Measurements from ENCODE around the gene NOD1. TPM values are rescaled to one million over a fixed set of nuclear protein-coding genes. Genes with fewer than 3 reads are reported as not detected.
A peak's percentile ranks its signal among the peaks of the same experiment; 100 is the strongest.
"Not testable (repeated sequence)": the region's sequence is repeated elsewhere in the genome, so short reads cannot be mapped to it uniquely, and the experiment has no call there.

NOD1 gene
- 4.3 TPM for total RNA-seq
- polyA plus RNA-seq, result 13.6 TPM
- long read RNA-seq, donor 1, result 0 reads
- long read RNA-seq, donor 2, result 0 reads
- long read RNA-seq, donor 3, result 0 reads
- long read RNA-seq, donor 4, result 0 reads
- long read RNA-seq, donor 5, partial matches to known transcripts, result 0 of 1 reads
- long read RNA-seq, donor 5, other reads (novel, unspliced or antisense), result 0 of 1 reads
- long read RNA-seq, donor 6, result 0 reads
- long read RNA-seq, donor 7, partial matches to known transcripts, result 17 of 17 reads
- long read RNA-seq, donor 7, other reads (novel, unspliced or antisense), result 0 of 17 reads
- long read RNA-seq, donor 8, result 0 reads
- long read RNA-seq, donor 9, result 0 reads
- long read RNA-seq, donor 10, result 0 reads

GRCh38 chr7:30478349-30479201 is at the start of gene NOD1:
Gene NOD1, minus strand, starts transcription at chr7:30478784. Its CDS starts 21,863 bp downstream, at chr7:30456921.
- peak in 7 of 9 donors; percentile 29 to 79 (median 55) for DNase-seq (ENCODE audit: low read depth in 6 of 9, low spot score in 9 of 9)
- Histone ChIP-seq H3K36me3 (ENCODE audit: control insufficient read depth in 2 of 2, insufficient read depth in 2 of 2, low read length in 1 of 2) (no peaks in the 10 kb centered on the region), H3K4me1 (ENCODE audit: control insufficient read depth in 2 of 2, insufficient read depth in 2 of 2, low read length in 2 of 2) (peaks cover 2 to 29% of the 10 kb centered on the region in 2 donors), H3K4me3 (ENCODE audit: low read length in 2 of 2) (peak within 1 kb of the TSS; percentile 71 to 80), H3K27me3 (ENCODE audit: control insufficient read depth in 2 of 2, insufficient read depth in 1 of 2, low read length in 1 of 2) (no peaks in the 10 kb centered on the region), H3K27ac (ENCODE audit: low read depth in 1 of 2, low read length in 1 of 2) (peak within 1 kb of the TSS; percentile 82 to 91), H3K9me3 (ENCODE audit: control insufficient read depth in 2 of 2, insufficient read depth in 1 of 2, low read length in 1 of 2) (no peaks in the 10 kb centered on the region)
- under 1% methylated on average over 77 of the region's 77 CpGs for WGBS

- not testable (repeated sequence) for DNase-seq (ENCODE audit: low read depth in 6 of 9, low spot score in 9 of 9); H3K4me1 ChIP-seq (ENCODE audit: control insufficient read depth in 2 of 2, insufficient read depth in 2 of 2, low read length in 2 of 2); H3K27me3 ChIP-seq (ENCODE audit: control insufficient read depth in 2 of 2, insufficient read depth in 1 of 2, low read length in 1 of 2); H3K36me3 ChIP-seq (ENCODE audit: control insufficient read depth in 2 of 2, insufficient read depth in 2 of 2, low read length in 1 of 2); H3K27ac ChIP-seq (ENCODE audit: low read depth in 1 of 2, low read length in 1 of 2); H3K4me3 ChIP-seq (ENCODE audit: low read length in 2 of 2); H3K9me3 ChIP-seq (ENCODE audit: control insufficient read depth in 2 of 2, insufficient read depth in 1 of 2, low read length in 1 of 2)
- WGBS, result 91% methylated on average over 1 of the region's 1 CpG
Observed at GRCh38 chr7:30527297-30527696, 48.7 kb upstream of the NOD1 start.

- H3K9me3 ChIP-seq (ENCODE audit: control insufficient read depth in 2 of 2, insufficient read depth in 1 of 2, low read length in 1 of 2), result no peaks in the 10 kb centered on the region
- WGBS, result 97% methylated on average over 4 of the region's 4 CpGs
- no peak overlapping the region for H3K27ac ChIP-seq (ENCODE audit: low read depth in 1 of 2, low read length in 1 of 2)
Observed at GRCh38 chr7:30526163-30526562, 47.6 kb upstream of the NOD1 start.

GRCh38 chr7:30525429-30525828 is 46.8 kb upstream of the NOD1 start:
- no peak overlapping the region for H3K4me3 ChIP-seq (ENCODE audit: low read length in 2 of 2)
- no peak overlapping the region for H3K27ac ChIP-seq (ENCODE audit: low read depth in 1 of 2, low read length in 1 of 2)
- DNase-seq (ENCODE audit: low read depth in 6 of 9, low spot score in 9 of 9), result no peak
- no peaks in the 10 kb centered on the region for H3K36me3 ChIP-seq (ENCODE audit: control insufficient read depth in 2 of 2, insufficient read depth in 2 of 2, low read length in 1 of 2)
- H3K4me1 ChIP-seq (ENCODE audit: control insufficient read depth in 2 of 2, insufficient read depth in 2 of 2, low read length in 2 of 2), result no peaks in the 10 kb centered on the region
- WGBS, result 96% methylated on average over 5 of the region's 5 CpGs
- H3K9me3 ChIP-seq (ENCODE audit: control insufficient read depth in 2 of 2, insufficient read depth in 1 of 2, low read length in 1 of 2), result no peaks in the 10 kb centered on the region
- H3K27me3 ChIP-seq (ENCODE audit: control insufficient read depth in 2 of 2, insufficient read depth in 1 of 2, low read length in 1 of 2), result no peaks in the 10 kb centered on the region

More at GRCh38 chr7:30526163-30526562, 47.6 kb upstream of the NOD1 start:
- H3K4me1 ChIP-seq (ENCODE audit: control insufficient read depth in 2 of 2, insufficient read depth in 2 of 2, low read length in 2 of 2), result no peaks in the 10 kb centered on the region
- no peaks in the 10 kb centered on the region for H3K27me3 ChIP-seq (ENCODE audit: control insufficient read depth in 2 of 2, insufficient read depth in 1 of 2, low read length in 1 of 2)
- H3K4me3 ChIP-seq (ENCODE audit: low read length in 2 of 2), result no peak overlapping the region
- H3K36me3 ChIP-seq (ENCODE audit: control insufficient read depth in 2 of 2, insufficient read depth in 2 of 2, low read length in 1 of 2), result no peaks in the 10 kb centered on the region
- no peak for DNase-seq (ENCODE audit: low read depth in 6 of 9, low spot score in 9 of 9)

- H3K9me3 ChIP-seq (ENCODE audit: control insufficient read depth in 2 of 2, insufficient read depth in 1 of 2, low read length in 1 of 2), result no peaks in the 10 kb centered on the region
- no peaks in the 10 kb centered on the region for H3K36me3 ChIP-seq (ENCODE audit: control insufficient read depth in 2 of 2, insufficient read depth in 2 of 2, low read length in 1 of 2)
- no peak overlapping the region for H3K4me3 ChIP-seq (ENCODE audit: low read length in 2 of 2)
- H3K27me3 ChIP-seq (ENCODE audit: control insufficient read depth in 2 of 2, insufficient read depth in 1 of 2, low read length in 1 of 2), result no peaks in the 10 kb centered on the region
- no peak for DNase-seq (ENCODE audit: low read depth in 6 of 9, low spot score in 9 of 9)
- H3K4me1 ChIP-seq (ENCODE audit: control insufficient read depth in 2 of 2, insufficient read depth in 2 of 2, low read length in 2 of 2), result no peaks in the 10 kb centered on the region
- H3K27ac ChIP-seq (ENCODE audit: low read depth in 1 of 2, low read length in 1 of 2), result no peak overlapping the region
- 89% methylated on average over 2 of the region's 2 CpGs for WGBS
Observed at GRCh38 chr7:30524545-30524944, 46.0 kb upstream of the NOD1 start.

- no peaks in the 10 kb centered on the region for H3K27me3 ChIP-seq (ENCODE audit: control insufficient read depth in 2 of 2, insufficient read depth in 1 of 2, low read length in 1 of 2)
- no peaks in the 10 kb centered on the region for H3K36me3 ChIP-seq (ENCODE audit: control insufficient read depth in 2 of 2, insufficient read depth in 2 of 2, low read length in 1 of 2)
- H3K4me1 ChIP-seq (ENCODE audit: control insufficient read depth in 2 of 2, insufficient read depth in 2 of 2, low read length in 2 of 2), result no peaks in the 10 kb centered on the region
- 95% methylated on average over 2 of the region's 2 CpGs for WGBS
- no peak overlapping the region for H3K4me3 ChIP-seq (ENCODE audit: low read length in 2 of 2)
- no peak for DNase-seq (ENCODE audit: low read depth in 6 of 9, low spot score in 9 of 9)
- no peaks in the 10 kb centered on the region for H3K9me3 ChIP-seq (ENCODE audit: control insufficient read depth in 2 of 2, insufficient read depth in 1 of 2, low read length in 1 of 2)
- H3K27ac ChIP-seq (ENCODE audit: low read depth in 1 of 2, low read length in 1 of 2), result no peak overlapping the region
Observed at GRCh38 chr7:30523466-30523865, 44.9 kb upstream of the NOD1 start.

- DNase-seq (ENCODE audit: low read depth in 6 of 9, low spot score in 9 of 9), result no peak
- H3K4me1 ChIP-seq (ENCODE audit: control insufficient read depth in 2 of 2, insufficient read depth in 2 of 2, low read length in 2 of 2), result no peaks in the 10 kb centered on the region
- no peaks in the 10 kb centered on the region for H3K9me3 ChIP-seq (ENCODE audit: control insufficient read depth in 2 of 2, insufficient read depth in 1 of 2, low read length in 1 of 2)
- WGBS, result 97% methylated on average over 3 of the region's 3 CpGs
- no peaks in the 10 kb centered on the region for H3K36me3 ChIP-seq (ENCODE audit: control insufficient read depth in 2 of 2, insufficient read depth in 2 of 2, low read length in 1 of 2)
- H3K4me3 ChIP-seq (ENCODE audit: low read length in 2 of 2), result no peak overlapping the region
- no peaks in the 10 kb centered on the region for H3K27me3 ChIP-seq (ENCODE audit: control insufficient read depth in 2 of 2, insufficient read depth in 1 of 2, low read length in 1 of 2)
- H3K27ac ChIP-seq (ENCODE audit: low read depth in 1 of 2, low read length in 1 of 2), result no peak overlapping the region
Observed at GRCh38 chr7:30522159-30522558, 43.6 kb upstream of the NOD1 start.

- no peak overlapping the region for H3K27ac ChIP-seq (ENCODE audit: low read depth in 1 of 2, low read length in 1 of 2)
- H3K36me3 ChIP-seq (ENCODE audit: control insufficient read depth in 2 of 2, insufficient read depth in 2 of 2, low read length in 1 of 2), result no peaks in the 10 kb centered on the region
- H3K9me3 ChIP-seq (ENCODE audit: control insufficient read depth in 2 of 2, insufficient read depth in 1 of 2, low read length in 1 of 2), result no peaks in the 10 kb centered on the region
- H3K4me1 ChIP-seq (ENCODE audit: control insufficient read depth in 2 of 2, insufficient read depth in 2 of 2, low read length in 2 of 2), result no peaks in the 10 kb centered on the region
- no peaks in the 10 kb centered on the region for H3K27me3 ChIP-seq (ENCODE audit: control insufficient read depth in 2 of 2, insufficient read depth in 1 of 2, low read length in 1 of 2)
- H3K4me3 ChIP-seq (ENCODE audit: low read length in 2 of 2), result no peak overlapping the region
- 96% methylated on average over 1 of the region's 1 CpG for WGBS
- no peak for DNase-seq (ENCODE audit: low read depth in 6 of 9, low spot score in 9 of 9)
Observed at GRCh38 chr7:30521532-30521931, 42.9 kb upstream of the NOD1 start.

GRCh38 chr7:30519122-30519521 is 40.5 kb upstream of the NOD1 start:
- H3K27ac ChIP-seq (ENCODE audit: low read depth in 1 of 2, low read length in 1 of 2), result no peak overlapping the region
- no peaks in the 10 kb centered on the region for H3K27me3 ChIP-seq (ENCODE audit: control insufficient read depth in 2 of 2, insufficient read depth in 1 of 2, low read length in 1 of 2)
- H3K9me3 ChIP-seq (ENCODE audit: control insufficient read depth in 2 of 2, insufficient read depth in 1 of 2, low read length in 1 of 2), result no peaks in the 10 kb centered on the region
- no peak for DNase-seq (ENCODE audit: low read depth in 6 of 9, low spot score in 9 of 9)
- H3K4me3 ChIP-seq (ENCODE audit: low read length in 2 of 2), result no peak overlapping the region
- 96% methylated on average over 3 of the region's 3 CpGs for WGBS
- H3K36me3 ChIP-seq (ENCODE audit: control insufficient read depth in 2 of 2, insufficient read depth in 2 of 2, low read length in 1 of 2), result no peaks in the 10 kb centered on the region
- H3K4me1 ChIP-seq (ENCODE audit: control insufficient read depth in 2 of 2, insufficient read depth in 2 of 2, low read length in 2 of 2), result no peaks in the 10 kb centered on the region

All from thymus (tissue), 14 donors.